Activated CD4-positive, alpha-beta T cell treated with anti-CD3 and anti-CD28 coated beads, Interleukin-2, Interleukin-4, amounts not matched to agents 100 ng/mL and 50 ng/mL, durations not matched to agents 16 hours and 8 hours (primary cell): ENCODE measurements around the gene TRIM46.
A peak's percentile ranks its signal among the peaks of the same experiment; 100 is the strongest.

Experiments used
- DNase-seq: peaks from one replicate; pipeline ENCODE4 v3.0.0-alpha.2; 2020; ENCODE audit warnings: low spot score

The TRIM46 gene, protein sequence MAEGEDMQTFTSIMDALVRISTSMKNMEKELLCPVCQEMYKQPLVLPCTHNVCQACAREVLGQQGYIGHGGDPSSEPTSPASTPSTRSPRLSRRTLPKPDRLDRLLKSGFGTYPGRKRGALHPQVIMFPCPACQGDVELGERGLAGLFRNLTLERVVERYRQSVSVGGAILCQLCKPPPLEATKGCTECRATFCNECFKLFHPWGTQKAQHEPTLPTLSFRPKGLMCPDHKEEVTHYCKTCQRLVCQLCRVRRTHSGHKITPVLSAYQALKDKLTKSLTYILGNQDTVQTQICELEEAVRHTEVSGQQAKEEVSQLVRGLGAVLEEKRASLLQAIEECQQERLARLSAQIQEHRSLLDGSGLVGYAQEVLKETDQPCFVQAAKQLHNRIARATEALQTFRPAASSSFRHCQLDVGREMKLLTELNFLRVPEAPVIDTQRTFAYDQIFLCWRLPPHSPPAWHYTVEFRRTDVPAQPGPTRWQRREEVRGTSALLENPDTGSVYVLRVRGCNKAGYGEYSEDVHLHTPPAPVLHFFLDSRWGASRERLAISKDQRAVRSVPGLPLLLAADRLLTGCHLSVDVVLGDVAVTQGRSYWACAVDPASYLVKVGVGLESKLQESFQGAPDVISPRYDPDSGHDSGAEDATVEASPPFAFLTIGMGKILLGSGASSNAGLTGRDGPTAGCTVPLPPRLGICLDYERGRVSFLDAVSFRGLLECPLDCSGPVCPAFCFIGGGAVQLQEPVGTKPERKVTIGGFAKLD

DNA sequence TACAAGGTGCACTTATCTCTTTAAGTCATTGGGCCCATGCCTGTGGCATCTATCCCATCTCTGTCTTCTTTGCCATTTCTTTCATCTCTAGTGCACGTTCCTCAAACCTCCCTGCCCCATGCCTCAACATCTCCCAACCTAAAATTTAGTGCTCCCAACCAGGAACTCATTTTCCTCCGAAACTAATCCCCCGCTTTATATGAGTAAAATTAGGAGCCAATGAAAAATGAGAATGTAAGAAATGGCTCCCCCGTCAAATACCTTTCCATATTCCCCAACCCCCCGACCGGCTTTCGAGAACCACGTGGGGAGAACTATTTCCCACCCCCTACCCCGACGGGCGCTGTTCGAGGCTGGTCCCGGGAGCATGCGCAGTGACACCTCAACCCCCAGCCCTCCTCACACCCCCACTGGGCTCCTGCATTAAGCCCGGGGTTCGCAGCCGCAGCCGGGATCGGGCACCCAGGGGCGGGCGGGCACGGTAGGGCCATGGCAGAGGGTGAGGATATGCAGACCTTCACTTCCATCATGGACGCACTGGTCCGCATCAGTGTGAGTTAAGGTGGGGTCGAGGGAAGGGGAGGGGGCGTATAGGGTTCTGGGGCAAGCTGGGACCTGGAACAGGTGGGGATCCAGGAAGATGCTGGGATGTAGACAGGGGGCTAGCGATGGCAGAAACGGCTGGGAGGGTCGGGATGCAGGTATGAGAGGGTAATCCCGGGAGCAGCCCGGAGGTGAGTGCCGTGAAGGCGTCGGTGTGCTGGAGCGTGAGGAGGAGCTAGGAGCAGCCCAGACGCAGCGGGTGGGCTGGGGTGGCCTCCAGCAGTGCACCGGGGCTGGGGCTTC, at the start of gene TRIM46:
TSS of gene TRIM46 (plus strand) at position 372 of the 846 bp plus-strand sequence. CDS start at position 490, 118 bp downstream.
- DNase-seq: peak; percentile 81

DNA sequence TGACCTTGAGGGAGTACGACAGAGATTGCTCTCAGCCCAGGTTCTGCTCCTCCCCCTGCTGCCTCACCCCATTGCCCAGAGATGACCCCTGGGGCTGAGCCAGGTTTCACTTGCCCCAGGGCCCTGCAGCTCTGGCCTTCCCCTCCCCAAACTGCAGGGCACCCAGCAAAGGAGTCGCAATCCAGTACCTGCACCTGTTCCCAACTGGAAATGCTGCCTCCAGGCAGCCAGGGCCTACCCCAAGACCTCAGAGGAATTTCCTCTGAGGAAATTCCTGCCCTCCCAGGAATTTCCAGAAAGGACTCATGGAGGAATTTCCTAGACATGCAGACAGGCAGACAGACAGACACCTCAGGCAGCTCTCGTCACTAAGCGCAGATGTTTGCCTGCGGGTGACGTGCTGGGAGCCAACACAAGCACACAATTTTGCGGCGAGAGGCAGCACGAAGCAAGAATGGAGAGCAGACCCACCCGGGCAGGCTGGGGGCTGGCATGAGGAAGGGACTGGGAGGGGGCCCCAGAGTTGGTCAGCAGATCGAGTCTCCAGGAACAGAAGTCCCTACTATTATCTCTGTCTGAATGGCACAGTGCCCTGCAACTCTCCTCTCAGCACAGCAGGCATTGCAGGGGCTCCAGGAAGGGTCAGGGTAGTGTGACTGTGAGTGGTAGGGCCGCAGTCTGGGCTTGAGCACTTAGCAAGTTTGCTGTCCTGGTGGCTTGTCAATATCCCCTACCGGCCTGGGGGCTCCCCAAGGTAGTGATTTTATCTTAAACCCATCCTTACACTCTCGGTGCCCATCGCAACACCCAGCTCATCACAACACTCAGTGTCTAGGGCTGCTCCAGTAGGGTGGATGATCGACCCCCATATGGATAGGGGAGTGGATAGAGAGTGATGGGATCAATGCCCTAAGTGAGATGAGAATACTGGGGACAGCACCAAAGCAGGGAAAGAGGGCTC, 48.9 kb upstream of the TRIM46 start:
- DNase-seq: no peak

DNA sequence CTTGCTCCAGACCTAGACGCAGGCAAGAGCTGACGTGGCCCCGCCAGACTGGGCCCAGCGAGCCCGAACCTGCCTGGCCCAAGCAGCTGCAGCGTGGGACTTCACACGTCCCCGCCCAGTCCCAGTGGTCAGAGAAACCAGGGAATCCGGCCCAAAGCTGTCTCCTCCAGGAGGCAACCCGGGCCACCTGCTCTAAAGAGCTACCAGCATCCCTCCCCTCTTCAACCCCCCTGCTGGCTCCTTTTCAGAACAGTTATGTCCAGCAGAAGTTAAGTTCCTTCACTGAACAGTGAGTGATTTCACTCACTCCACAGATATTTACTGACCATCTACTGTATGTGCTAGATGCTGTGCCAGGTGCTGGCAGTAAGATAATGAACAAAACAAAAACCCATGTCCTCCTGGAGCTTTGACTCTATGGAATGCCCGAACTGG, 48.1 kb upstream of the TRIM46 start:
- no peak for DNase-seq

DNA sequence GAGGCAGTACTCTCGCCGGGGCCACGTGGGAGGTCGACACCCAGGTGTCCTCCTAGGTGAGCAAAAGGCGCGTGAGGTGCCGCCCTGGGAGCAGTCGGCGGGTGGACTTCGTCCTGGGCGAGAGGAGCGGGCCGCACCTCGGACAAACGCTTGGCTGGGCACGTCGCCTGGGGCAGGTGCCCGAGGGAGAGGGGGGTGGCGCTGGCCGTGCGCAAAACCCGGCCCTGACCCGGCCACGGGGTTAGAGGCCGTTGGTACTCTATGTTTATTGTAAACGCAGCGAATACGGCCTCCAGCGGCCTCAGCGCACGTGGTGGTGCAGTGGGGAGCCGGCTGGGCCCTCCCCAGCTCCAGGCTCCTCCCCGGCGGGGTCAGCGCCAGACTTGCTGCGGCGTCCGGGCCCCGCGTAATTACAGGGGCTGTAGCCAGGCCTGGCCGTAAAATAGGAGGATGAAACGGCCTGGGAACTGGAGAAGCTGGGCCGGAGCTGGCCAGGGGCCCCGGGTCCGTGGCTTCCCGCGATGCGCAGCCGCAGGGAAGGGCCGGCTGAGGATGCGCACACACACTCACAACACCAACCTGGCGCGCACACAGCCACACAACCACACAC, 47.6 kb upstream of the TRIM46 start:
- no peak for DNase-seq

DNA sequence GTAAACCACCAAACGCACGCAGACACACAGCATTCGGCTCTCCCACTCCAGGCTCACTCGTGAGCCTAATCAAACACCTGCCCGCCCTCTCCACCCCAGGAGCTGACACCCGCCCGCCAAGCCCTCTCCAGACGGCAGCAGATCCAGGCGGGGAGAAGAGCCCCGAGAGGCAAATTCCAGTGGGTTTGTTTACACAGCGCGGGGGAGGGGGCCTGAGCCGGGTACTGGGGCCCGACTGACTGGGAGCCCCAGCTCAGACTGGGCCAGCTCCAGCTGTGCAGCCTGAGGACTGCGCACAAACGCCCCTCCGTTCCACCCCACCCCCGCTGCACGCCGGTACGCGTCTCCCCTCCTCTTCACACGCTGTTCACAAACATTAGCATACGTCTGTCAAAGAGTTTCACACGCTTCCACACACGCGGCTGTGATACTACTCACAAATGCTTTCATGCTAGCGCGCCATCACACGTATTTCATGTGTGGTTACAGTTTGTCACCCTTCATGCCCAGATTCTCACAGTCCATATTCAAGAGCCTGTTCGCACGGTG, 47.0 kb upstream of the TRIM46 start:
- DNase-seq: no peak

DNA sequence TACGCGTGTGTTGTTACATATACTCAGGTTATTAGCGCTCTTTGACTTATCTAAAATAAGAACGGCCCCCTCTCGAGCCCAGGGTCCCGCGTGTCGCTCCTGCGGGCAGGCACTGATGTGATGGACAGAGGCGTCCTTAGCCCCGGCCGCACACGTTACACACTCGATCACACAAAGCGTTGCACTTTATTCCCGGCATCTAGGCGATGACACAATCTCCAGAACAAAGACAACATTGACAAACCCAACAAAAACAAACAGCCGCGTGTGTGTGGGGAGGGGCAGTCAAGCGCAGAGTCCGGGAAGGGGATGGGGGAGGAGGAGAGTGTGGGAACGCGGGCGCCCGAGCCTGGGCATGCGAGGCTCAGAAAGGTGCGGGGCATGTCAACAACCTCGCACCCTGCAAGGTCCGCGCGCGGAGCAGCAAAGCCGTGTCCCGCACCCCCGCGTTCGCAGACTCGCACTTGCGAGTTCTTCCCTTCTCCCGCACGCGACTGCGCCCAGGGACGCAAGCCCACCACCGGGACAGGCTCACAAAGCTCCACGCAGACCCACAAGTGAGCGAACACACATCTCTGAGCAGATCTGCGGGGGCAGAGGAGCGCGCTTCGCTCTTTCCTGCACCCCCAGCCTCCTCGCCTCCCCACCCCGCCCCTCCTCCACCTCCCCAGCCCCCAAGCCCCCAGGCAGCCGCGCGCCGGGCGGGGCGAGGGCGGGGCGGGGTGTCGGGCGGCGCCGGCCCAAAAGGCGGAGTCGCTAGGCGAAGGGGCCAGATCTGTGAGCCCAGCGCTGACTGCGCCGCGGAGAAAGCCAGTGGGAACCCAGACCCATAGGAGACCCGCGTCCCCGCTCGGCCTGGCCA, 46.3 kb upstream of the TRIM46 start, which contains the start of gene EFNA1:
TSS of gene EFNA1 (plus strand) at position 772 of the 862 bp plus-strand sequence. CDS start 102 bp downstream, outside the sequence.
- DNase-seq: no peak

DNA sequence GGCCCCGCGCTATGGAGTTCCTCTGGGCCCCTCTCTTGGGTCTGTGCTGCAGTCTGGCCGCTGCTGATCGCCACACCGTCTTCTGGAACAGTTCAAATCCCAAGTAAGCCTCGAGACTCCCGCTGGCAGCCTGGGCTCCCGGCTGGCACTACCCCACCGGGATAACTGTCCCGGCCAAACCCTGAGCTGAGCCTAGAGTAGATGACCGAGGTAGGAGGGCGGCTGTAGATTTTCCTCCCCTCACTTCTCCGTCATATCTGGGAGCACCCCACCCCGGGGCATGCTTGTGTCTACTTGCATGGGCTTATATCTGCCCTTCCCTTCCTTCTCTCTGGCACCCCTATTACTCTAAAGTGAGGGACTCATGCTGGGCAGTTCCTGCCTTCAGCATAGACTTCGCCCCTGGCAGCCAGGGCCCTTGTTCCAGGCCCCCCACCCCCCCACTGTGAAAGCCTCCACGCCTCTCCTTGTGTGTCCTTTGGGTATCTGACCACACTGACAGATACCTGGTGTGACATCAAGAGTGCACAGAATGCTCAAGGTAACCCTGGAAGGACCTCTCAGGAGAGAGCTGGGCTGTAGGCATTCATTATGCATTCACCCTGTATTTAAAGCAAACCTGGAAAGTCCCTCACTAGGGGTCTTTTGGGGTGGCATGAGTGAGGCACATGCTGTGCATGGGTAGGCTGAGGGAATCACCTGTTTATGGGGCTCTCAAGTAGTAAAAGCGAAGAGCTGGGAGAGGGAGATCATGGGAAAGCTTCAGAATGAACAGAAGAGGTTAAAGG, 45.5 kb upstream of the TRIM46 start:
- DNase-seq: no peak

DNA sequence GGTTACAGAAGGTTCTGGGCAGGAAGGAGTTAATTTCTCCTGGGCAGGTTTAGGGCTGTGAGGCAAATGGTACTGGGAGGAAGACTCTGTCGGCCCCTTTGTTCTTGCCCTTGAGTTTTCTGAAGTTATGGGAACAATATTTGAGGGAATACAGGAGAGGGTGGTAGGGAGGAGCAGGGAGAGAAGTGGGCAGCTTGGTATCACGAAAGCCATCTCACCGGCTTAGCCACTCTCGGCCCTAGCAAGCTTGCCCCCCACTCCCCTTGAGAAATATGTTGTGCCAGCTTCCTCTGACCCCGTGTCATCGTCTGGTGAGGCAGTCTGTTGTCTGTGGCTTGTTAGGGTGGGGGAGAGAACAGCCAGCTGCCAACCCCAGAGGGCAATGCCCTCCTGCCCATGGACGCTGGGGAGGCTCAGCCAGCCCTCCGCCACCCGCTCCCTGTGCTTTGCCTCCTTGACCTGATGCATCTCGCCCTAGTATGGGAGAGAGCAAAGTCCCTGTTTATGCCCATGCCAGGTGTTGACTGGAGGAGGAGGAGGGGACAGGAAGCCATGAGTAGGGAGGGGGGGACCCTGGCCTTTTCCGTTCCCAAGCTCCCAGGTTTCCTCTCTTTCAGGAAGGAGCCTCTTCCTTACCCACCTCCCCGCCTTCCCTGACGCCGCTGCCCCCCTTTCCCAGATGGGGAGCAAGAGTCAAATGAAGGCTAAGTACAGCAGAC, 44.7 kb upstream of the TRIM46 start:
- DNase-seq: no peak

DNA sequence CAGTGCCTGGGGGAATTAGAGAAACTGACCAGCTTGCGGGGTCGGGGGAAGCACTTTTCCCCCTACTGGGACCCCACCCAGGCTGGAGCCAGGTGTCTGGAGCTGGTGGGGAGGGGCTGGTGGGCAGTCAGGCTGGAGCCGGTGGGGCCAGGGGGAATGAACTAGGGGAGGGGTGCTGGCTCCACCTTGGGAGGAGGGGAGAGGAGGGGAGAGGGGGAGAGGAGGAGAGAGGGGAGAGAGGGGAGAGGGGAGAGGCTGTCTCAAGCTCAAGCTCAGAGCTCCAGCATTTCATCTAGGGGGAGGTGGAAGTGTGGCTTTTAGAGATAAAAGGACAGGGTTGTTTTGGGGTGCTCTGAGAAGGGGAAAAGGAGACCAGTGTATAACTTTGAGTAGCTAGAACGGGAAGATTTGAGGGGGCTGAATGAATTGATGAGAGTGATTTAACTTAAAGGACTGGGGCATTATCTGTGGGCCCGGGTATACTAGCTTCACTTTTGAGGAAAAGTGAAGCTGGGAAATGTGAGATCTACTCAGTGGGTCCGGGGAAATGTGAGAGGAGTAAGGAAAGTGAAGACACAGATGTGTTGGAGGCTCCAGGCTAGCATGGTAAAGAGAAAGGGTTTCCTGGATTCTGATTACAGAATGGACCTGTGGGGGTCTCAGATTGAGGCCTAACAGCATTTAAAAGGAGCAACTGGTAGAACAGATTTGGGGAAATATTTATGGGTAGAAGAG, 43.2 kb upstream of the TRIM46 start:
- no peak for DNase-seq

DNA sequence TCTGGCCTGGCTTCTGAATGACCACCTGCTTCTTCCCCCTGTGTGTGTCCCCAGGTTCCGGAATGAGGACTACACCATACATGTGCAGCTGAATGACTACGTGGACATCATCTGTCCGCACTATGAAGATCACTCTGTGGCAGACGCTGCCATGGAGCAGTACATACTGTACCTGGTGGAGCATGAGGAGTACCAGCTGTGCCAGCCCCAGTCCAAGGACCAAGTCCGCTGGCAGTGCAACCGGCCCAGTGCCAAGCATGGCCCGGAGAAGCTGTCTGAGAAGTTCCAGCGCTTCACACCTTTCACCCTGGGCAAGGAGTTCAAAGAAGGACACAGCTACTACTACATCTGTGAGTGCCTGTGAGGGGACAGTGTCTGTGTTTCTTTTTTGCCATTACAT, 42.4 kb upstream of the TRIM46 start:
- no peak for DNase-seq

DNA sequence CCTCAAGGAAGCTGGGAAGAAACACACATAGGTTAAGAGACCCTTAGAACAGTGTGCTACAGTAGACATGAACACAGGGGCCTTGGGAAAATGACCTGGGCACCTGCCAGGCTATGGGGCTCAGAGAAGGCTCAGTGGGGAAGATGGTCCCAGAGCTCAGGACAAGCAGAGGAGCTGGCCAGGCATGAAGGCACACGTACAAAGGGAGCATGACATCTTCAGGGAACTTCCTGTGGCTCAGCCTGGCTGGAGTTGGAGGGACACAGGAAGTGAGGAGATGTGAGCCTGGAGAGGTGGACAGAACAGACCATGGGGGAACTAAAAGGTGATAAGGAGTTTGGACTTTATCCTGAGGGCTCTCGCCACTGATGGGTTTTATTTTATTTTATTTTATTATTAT, 41.8 kb upstream of the TRIM46 start:
- DNase-seq: no peak

DNA sequence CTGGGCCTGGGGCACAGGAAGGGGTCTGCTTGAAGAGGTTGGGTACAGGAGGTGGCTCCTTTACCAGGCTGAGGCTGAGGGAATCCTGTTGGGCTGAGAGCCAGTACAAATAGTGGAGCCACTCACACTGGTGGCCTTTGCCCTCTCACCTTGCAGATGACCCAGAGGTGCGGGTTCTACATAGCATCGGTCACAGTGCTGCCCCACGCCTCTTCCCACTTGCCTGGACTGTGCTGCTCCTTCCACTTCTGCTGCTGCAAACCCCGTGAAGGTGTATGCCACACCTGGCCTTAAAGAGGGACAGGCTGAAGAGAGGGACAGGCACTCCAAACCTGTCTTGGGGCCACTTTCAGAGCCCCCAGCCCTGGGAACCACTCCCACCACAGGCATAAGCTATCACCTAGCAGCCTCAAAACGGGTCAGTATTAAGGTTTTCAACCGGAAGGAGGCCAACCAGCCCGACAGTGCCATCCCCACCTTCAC, 39.8 kb upstream of the TRIM46 start:
- no peak for DNase-seq

DNA sequence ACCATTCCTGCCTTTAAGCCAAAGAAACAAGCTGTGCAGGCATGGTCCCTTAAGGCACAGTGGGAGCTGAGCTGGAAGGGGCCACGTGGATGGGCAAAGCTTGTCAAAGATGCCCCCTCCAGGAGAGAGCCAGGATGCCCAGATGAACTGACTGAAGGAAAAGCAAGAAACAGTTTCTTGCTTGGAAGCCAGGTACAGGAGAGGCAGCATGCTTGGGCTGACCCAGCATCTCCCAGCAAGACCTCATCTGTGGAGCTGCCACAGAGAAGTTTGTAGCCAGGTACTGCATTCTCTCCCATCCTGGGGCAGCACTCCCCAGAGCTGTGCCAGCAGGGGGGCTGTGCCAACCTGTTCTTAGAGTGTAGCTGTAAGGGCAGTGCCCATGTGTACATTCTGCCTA, 39.3 kb upstream of the TRIM46 start:
- no peak for DNase-seq

DNA sequence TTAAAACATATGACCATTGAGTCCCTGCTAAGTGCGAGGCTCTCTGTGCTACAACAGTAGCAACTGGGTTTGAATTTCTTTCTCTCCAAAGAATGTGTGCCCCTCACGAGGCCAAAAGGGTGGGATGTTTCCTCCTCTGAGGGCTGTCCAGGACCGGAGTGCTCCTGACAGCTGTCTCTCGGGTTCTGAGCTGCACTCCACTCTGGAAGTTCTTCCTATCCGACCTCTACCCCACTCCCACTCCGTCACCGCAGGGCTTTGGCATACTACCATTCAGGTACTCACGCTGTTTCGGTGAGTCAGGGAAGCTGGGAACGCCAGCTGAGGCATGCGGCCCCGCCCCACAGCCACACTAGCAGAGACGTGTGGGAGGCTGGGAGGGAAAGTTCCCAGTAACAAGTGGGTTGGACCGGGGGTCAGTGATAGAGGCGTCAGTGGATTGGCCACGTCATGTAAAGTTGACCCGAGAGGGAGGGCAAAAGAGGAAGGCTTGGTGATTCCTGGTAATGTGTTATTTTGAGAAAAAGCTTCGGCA, 38.7 kb upstream of the TRIM46 start:
- peak; percentile 58 for DNase-seq

DNA sequence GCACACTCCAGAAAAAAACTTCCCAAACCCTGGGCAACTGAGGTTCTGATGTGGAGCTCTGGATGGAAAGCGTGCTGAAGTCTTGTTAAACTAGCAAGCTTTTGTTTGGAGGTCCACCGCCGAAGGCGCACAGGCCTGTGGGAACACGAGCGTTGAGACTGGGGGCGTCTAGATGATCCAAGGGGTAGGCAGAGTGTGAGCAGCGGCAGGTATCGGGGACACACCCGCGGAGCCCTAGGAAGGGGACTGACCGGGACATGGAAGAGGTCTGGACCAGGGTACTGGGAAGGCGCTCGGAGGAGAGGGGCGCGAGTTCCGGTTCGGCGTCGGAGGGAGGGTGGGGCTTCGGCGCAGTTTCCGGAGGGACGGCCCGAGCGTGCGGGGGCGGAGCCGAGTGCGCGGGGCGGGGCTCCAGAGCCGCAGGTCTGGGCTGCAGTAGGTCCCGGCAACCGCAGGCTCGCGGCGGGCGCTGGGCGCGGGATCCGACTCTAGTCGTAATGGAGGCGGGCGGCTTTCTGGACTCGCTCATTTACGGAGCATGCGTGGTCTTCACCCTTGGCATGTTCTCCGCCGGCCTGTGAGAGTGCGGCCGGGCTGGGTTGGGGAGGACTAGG, 38.1 kb upstream of the TRIM46 start, which contains the start of gene SLC50A1:
TSS of gene SLC50A1 (plus strand) at position 438 of the 614 bp plus-strand sequence. CDS start at position 498, 60 bp downstream.
- DNase-seq: peak; percentile 94

DNA sequence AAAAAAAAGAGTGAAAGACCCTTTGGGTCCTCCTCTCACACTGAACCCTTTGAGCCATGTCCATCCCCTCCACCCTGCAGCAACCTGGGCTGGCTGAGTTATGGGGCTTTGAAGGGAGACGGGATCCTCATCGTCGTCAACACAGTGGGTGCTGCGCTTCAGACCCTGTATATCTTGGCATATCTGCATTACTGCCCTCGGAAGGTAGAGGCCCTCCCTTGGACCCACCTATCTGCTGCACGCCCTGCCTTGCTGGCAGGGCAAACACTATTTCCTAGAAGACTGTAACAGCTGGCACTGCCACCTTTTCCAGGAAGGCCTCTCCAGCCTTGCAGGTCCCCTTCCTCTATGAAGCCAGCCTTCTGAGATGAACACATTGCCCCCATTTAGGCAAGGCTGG, 36.9 kb upstream of the TRIM46 start:
- peak; percentile 33 for DNase-seq
